Measurements from ENCODE around the gene CCDC93. TPM values are rescaled to one million over a fixed set of nuclear protein-coding genes. Genes with fewer than 3 reads are reported as not detected.

The CCDC93 gene
- total RNA-seq, 1 experiment from 2014 or later: 27.2 TPM

DNA sequence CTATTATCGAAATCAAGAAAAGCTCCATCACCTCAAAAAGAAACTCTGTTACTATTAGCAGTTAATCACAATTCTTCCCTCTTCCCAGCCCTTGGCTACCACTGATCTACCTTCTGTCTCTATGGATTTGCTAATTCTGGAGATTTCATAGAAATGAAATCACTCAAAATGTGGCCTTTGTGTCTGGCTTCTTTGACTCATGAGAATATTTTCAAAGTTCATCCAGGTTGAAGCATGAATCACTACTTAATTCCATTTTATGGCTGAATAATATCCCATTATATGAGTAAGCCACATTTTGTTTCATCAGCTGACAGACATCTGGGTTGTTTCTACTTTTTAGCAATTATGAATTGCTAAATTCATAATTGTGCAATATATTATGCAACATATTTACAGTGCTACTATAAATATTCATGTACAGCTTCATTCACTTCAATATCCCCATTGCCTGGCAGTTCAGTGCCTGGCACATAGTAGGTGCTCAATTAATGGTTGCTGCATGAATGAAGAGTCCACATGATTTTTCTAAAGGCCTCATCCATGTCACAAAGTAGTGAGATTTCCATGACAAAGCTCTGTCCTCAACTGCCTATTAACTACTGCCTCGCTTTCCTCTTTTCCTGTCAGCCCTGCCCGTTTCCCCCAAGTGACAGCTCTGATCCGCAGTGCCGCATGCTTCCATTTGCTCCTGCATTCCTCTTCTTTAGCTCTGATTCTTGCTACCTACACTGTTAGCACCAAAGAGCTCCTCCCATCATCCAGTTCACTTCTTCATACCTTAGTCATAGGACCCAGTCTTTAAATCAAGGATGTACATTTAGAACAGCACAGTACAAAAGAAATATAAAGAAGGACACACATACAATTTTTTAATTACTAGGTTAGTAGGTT lies 32.8 kb downstream of the CCDC93 start:
- no peak overlapping the region for H3K4me3 ChIP-seq (ENCODE audit: low read depth, low read length, poor library complexity, severe bottlenecking)
- ChIA-PET CTCF (no interaction called here), POLR2A (ENCODE audit: low non-redundant PET) (no interaction called here)
- H3K27ac ChIP-seq (ENCODE audit: low read depth, low read length, poor library complexity, severe bottlenecking): peak overlapping the region; percentile 76
- peak; percentile 61 for DNase-seq (ENCODE audit: low spot score)
- no peaks in the 10 kb centered on the region for H3K36me3 ChIP-seq (ENCODE audit: insufficient read depth, low read length, poor library complexity, severe bottlenecking)
- TF ChIP-seq EZH2 (IDR thresholded peaks at IDR 0.05; ENCODE audit: borderline replicate concordance, low read depth, low read length, poor library complexity, severe bottlenecking): no peak
- TF ChIP-seq, protein P1, sequence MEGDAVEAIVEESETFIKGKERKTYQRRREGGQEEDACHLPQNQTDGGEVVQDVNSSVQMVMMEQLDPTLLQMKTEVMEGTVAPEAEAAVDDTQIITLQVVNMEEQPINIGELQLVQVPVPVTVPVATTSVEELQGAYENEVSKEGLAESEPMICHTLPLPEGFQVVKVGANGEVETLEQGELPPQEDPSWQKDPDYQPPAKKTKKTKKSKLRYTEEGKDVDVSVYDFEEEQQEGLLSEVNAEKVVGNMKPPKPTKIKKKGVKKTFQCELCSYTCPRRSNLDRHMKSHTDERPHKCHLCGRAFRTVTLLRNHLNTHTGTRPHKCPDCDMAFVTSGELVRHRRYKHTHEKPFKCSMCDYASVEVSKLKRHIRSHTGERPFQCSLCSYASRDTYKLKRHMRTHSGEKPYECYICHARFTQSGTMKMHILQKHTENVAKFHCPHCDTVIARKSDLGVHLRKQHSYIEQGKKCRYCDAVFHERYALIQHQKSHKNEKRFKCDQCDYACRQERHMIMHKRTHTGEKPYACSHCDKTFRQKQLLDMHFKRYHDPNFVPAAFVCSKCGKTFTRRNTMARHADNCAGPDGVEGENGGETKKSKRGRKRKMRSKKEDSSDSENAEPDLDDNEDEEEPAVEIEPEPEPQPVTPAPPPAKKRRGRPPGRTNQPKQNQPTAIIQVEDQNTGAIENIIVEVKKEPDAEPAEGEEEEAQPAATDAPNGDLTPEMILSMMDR (conservative IDR thresholded peaks at IDR 0.05; ENCODE audit: low read depth, low read length): no peak
- no TSS peak for BruUV-seq (replicated peaks)
- intact Hi-C loops (cut with micrococcal nuclease; ENCODE audit: unreplicated experiment): no loop called here
- H3K27me3 ChIP-seq (replicated peaks; ENCODE audit: insufficient read depth, low read depth, low read length, poor library complexity): no peaks in the 10 kb centered on the region
- H3K9me3 ChIP-seq (ENCODE audit: low read depth, low read length, poor library complexity, severe bottlenecking): no peaks in the 10 kb centered on the region
- peaks cover 27% of the 10 kb centered on the region for H3K4me1 ChIP-seq (ENCODE audit: insufficient read depth, low read length, poor library complexity, severe bottlenecking)

DNA sequence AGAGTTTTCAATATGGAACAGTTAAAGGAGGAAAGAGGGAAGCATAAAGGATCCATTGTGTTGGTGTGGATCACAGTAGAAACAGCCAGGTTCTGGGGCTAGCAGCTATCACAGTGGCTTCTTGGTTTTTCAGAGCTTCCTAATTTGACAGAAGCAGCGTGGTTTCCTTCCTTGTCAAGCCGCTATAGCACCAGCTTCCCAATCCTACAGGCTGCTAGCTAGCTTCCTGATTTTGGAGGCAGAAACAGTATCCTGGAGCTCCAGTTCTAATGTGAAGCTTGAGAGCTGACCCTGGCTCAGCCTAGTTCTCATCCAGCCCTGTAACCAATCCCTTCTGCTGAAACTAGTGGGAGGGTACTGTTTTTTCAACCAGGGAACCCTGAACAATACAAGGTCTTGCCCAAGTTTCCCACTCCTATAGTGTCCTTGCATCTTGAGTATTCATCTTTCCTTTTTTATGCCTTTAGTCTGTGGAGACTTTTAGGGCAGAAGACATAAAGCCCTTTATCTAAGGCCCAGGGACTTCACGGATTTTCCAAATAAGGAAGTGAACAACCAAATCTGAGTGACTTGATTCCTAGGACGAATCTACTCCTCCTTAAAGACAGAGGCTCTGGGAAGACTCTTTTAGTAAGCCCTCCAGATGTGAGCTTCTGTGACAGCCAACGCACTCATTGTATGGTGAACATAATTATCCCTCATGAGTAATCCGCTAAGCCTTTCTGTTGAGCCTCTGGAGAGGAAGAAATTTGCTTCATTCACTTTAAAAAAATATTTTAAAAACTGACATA lies 33.8 kb downstream of the CCDC93 start:
- H3K36me3 ChIP-seq (ENCODE audit: insufficient read depth, low read length, poor library complexity, severe bottlenecking): no peaks in the 10 kb centered on the region
- peak overlapping the region; percentile 76 for H3K27ac ChIP-seq (ENCODE audit: low read depth, low read length, poor library complexity, severe bottlenecking)
- peaks cover 27% of the 10 kb centered on the region for H3K4me1 ChIP-seq (ENCODE audit: insufficient read depth, low read length, poor library complexity, severe bottlenecking)
- CTCF ChIA-PET: no interaction called here
- POLR2A ChIA-PET (ENCODE audit: low non-redundant PET): interaction anchor here (0.6 kb wide), 1 partner anchor 385 kb away, joined by 6 read pairs; no protein-coding TSS in a partner anchor
- TF ChIP-seq, protein P1 (conservative IDR thresholded peaks at IDR 0.05; ENCODE audit: low read depth, low read length): no peak
- TF ChIP-seq EZH2 (IDR thresholded peaks at IDR 0.05; ENCODE audit: borderline replicate concordance, low read depth, low read length, poor library complexity, severe bottlenecking): no peak
- BruUV-seq (replicated peaks): no TSS peak
- intact Hi-C loops (cut with micrococcal nuclease; ENCODE audit: unreplicated experiment): no loop called here
- no peaks in the 10 kb centered on the region for H3K27me3 ChIP-seq (replicated peaks; ENCODE audit: insufficient read depth, low read depth, low read length, poor library complexity)
- H3K9me3 ChIP-seq (ENCODE audit: low read depth, low read length, poor library complexity, severe bottlenecking): no peaks in the 10 kb centered on the region
- no peak overlapping the region for H3K4me3 ChIP-seq (ENCODE audit: low read depth, low read length, poor library complexity, severe bottlenecking)
- peak; percentile 76 for DNase-seq (ENCODE audit: low spot score)

DNA sequence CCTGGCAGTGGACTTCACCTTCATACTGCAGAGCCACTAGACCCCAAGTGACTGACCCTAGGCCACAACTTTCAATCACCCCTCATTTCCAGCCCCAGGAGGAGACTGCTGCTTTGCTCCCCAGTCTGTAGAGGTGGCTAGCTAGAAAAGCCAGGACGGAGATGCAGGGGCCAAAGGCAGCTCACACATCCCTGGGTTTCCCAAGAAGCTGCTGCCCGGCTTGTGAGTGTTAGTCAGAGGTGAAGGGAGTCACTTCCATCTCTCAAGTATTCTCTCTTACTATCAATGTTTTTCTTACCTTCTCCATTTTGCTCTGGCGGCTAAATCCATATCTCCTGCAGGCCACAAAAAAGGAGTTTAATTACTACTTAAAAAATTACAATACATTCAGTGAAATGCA lies 36.2 kb downstream of the CCDC93 start:
- Histone ChIP-seq H3K27me3 (replicated peaks; ENCODE audit: insufficient read depth, low read depth, low read length, poor library complexity) (no peaks in the 10 kb centered on the region), H3K27ac (ENCODE audit: low read depth, low read length, poor library complexity, severe bottlenecking) (no peak overlapping the region), H3K4me1 (ENCODE audit: insufficient read depth, low read length, poor library complexity, severe bottlenecking) (peaks cover 23% of the 10 kb centered on the region), H3K9me3 (ENCODE audit: low read depth, low read length, poor library complexity, severe bottlenecking) (no peaks in the 10 kb centered on the region), H3K36me3 (ENCODE audit: insufficient read depth, low read length, poor library complexity, severe bottlenecking) (no peaks in the 10 kb centered on the region), H3K4me3 (ENCODE audit: low read depth, low read length, poor library complexity, severe bottlenecking) (no peak overlapping the region)
- TF ChIP-seq, protein P1 (conservative IDR thresholded peaks at IDR 0.05; ENCODE audit: low read depth, low read length): no peak
- TF ChIP-seq EZH2 (IDR thresholded peaks at IDR 0.05; ENCODE audit: borderline replicate concordance, low read depth, low read length, poor library complexity, severe bottlenecking): no peak
- intact Hi-C loops (cut with micrococcal nuclease; ENCODE audit: unreplicated experiment): no loop called here
- ChIA-PET POLR2A (ENCODE audit: low non-redundant PET) (no interaction called here), CTCF (interaction anchor here (1.5 kb wide), 1 partner anchor 26 kb away, joined by 3 read pairs; no protein-coding TSS in a partner anchor)
- no peak for DNase-seq (ENCODE audit: low spot score)
- BruUV-seq (replicated peaks): no TSS peak

All from A673 (cell line).